Measurements from ENCODE around the gene EXD3. TPM values are rescaled to one million over a fixed set of nuclear protein-coding genes. Genes with fewer than 3 reads are reported as not detected.

Gene EXD3
- total RNA-seq, 4 donors from 2014 or later = 2.8 to 16.8 (median 9.1) TPM

- H3K4me1 ChIP-seq = peaks cover 21 to 57% (median 22%) of the 10 kb centered on the region in 3 donors
- no peak overlapping the region for H3K27ac ChIP-seq
- intact Hi-C loops (cut with DNase I) = loop anchor here (10.0 kb wide), 1 partner anchor 141 kb away; no protein-coding TSS in a partner anchor
- H3K9me3 ChIP-seq = peaks cover 0 to 7% (median 5%) of the 10 kb centered on the region in 3 donors
- WGBS, 2 donors = 26 to 37% methylated on average over 10 of the region's 11 CpGs
- peaks cover 0 to 73% (median 2%) of the 10 kb centered on the region in 4 donors for H3K27me3 ChIP-seq
- peaks cover 0 to 12% (median 0%) of the 10 kb centered on the region in 3 donors for H3K36me3 ChIP-seq
- DNase-seq = no peak
- TF ChIP-seq CTCF (IDR thresholded peaks at IDR 0.05) (no peak), POLR2A (IDR thresholded peaks at IDR 0.05) (no peak)
- H3K4me3 ChIP-seq = peak overlapping the region in 3 of 4 donors; percentile 8 to 24 (median 11)
These were observed 128.8 kb downstream of the EXD3 start for GRCh38 chr9:137294091-137294680.

- WGBS, 2 donors = 37 to 59% methylated on average over 20 to 26 of the region's 29 CpGs
- intact Hi-C loops (cut with DNase I) = loop anchor here (10.0 kb wide), 1 partner anchor 141 kb away; no protein-coding TSS in a partner anchor
- Histone ChIP-seq H3K27ac (no peak overlapping the region), H3K9me3 (peaks cover 0 to 7% (median 5%) of the 10 kb centered on the region in 3 donors), H3K4me1 (peaks cover 17 to 51% (median 21%) of the 10 kb centered on the region in 3 donors), H3K36me3 (peaks cover 0 to 6% (median 0%) of the 10 kb centered on the region in 3 donors), H3K4me3 (peak overlapping the region in 3 of 4 donors; percentile 8 to 24 (median 11)), H3K27me3 (peaks cover 0 to 67% (median 1%) of the 10 kb centered on the region in 4 donors)
- TF ChIP-seq CTCF (IDR thresholded peaks at IDR 0.05) (no peak), POLR2A (IDR thresholded peaks at IDR 0.05) (no peak)
- no peak for DNase-seq
These were observed 129.4 kb downstream of the EXD3 start for GRCh38 chr9:137293482-137294090.

GRCh38 chr9:137293094-137293481 is 129.9 kb downstream of the EXD3 start:
- DNase-seq = no peak
- H3K4me3 ChIP-seq = no peak overlapping the region
- H3K9me3 ChIP-seq = peaks cover 0 to 7% (median 5%) of the 10 kb centered on the region in 3 donors
- H3K27ac ChIP-seq = no peak overlapping the region
- H3K4me1 ChIP-seq = peaks cover 15 to 46% (median 21%) of the 10 kb centered on the region in 3 donors
- intact Hi-C loops (cut with DNase I) = loop anchor here (10.0 kb wide), 1 partner anchor 142 kb away; no protein-coding TSS in a partner anchor
- 55 to 67% methylated on average over 7 to 8 of the region's 15 CpGs for WGBS, 2 donors
- H3K27me3 ChIP-seq = peaks cover 0 to 62% (median 1%) of the 10 kb centered on the region in 4 donors
- no peak for TF ChIP-seq CTCF (IDR thresholded peaks at IDR 0.05)
- no peak for TF ChIP-seq POLR2A (IDR thresholded peaks at IDR 0.05)
- H3K36me3 ChIP-seq = peaks cover 0 to under 1% (median 0%) of the 10 kb centered on the region in 3 donors

- Histone ChIP-seq H3K4me1 (no peaks in the 10 kb centered on the region), H3K9me3 (no peaks in the 10 kb centered on the region), H3K36me3 (peaks cover 0 to 14% (median 0%) of the 10 kb centered on the region in 3 donors), H3K27ac (no peak overlapping the region), H3K27me3 (peaks cover 0 to 2% (median 0%) of the 10 kb centered on the region in 4 donors), H3K4me3 (no peak overlapping the region)
- peak in 5 of 6 experiments; percentile 44 to 78 (median 61) for TF ChIP-seq CTCF (IDR thresholded peaks at IDR 0.05)
- TF ChIP-seq POLR2A (IDR thresholded peaks at IDR 0.05) = no peak
- intact Hi-C loops (cut with DNase I) = no loop called here
- DNase-seq = no peak
- 52 to 75% methylated on average over 7 to 10 of the region's 14 CpGs for WGBS, 2 donors
These were observed 136.0 kb downstream of the EXD3 start for GRCh38 chr9:137286975-137287383.
